ENCODE measurements around the gene PCCA. TPM values are rescaled to one million over a fixed set of nuclear protein-coding genes. Genes with fewer than 3 reads are reported as not detected.

The PCCA gene
- total and polyA plus RNA-seq, 2 experiments from 2014 or later = 41.9 to 46.6 TPM

- Histone ChIP-seq H3F3A (replicated peaks; ENCODE audit: low read depth) (no peaks in the 10 kb centered on the region), H3K4me3 (no peak overlapping the region), H3K36me3 (ENCODE audit: insufficient read depth) (no peaks in the 10 kb centered on the region; the same call in 1 of the 2 replicates), H3K27me3 (ENCODE audit: insufficient read depth) (no peaks in the 10 kb centered on the region), H3K79me2 (replicated peaks; ENCODE audit: insufficient read depth) (no peaks in the 10 kb centered on the region), H3K27ac (ENCODE audit: low read depth) (no peak overlapping the region), H3K4me2 (no peak overlapping the region), H4K20me1 (replicated peaks; ENCODE audit: insufficient read depth) (no peaks in the 10 kb centered on the region), H2AFZ (no peak overlapping the region), H3K9me2 (ENCODE audit: insufficient read depth) (no peaks in the 10 kb centered on the region), H3K4me1 (ENCODE audit: insufficient read depth) (peaks cover 3% of the 10 kb centered on the region; the same call in 1 of the 2 replicates)
- Mint-ChIP-seq H3K4me3 (no peak overlapping the region), H3K9me3 (no peaks in the 10 kb centered on the region), H3K27ac (no peak overlapping the region), H3K4me1 (peaks cover 6% of the 10 kb centered on the region; the same call in 2 of the 3 replicates), H3K27me3 (ENCODE audit: insufficient read depth, low read depth, poor library complexity) (no peaks in the 10 kb centered on the region), H3K36me3 (ENCODE audit: low read depth) (no peaks in the 10 kb centered on the region; the same call in 2 of the 3 replicates)
- DNase-seq (ENCODE audit: low spot score) = no peak
- no peak for ATAC-seq
- TF ChIP-seq ZNF114 (CRISPR knock-in tag; IDR thresholded peaks at IDR 0.05) (no peak), EZH2 (IDR thresholded peaks at IDR 0.05; ENCODE audit: low read depth, unreplicated experiment) (no peak)
These were observed 300.0 kb downstream of the PCCA start for GRCh38 chr13:100388923-100389322.

- Mint-ChIP-seq H3K36me3 (ENCODE audit: low read depth) (no peaks in the 10 kb centered on the region; the same call in 2 of the 3 replicates), H3K27me3 (ENCODE audit: insufficient read depth, low read depth, poor library complexity) (no peaks in the 10 kb centered on the region), H3K4me1 (peaks cover 6% of the 10 kb centered on the region; the same call in 2 of the 3 replicates), H3K9me3 (no peaks in the 10 kb centered on the region), H3K27ac (no peak overlapping the region), H3K4me3 (no peak overlapping the region)
- H3K4me1 ChIP-seq (ENCODE audit: insufficient read depth) = peaks cover 6% of the 10 kb centered on the region; the same call in 1 of the 2 replicates
- no peak overlapping the region for H3K27ac ChIP-seq (ENCODE audit: low read depth)
- no peaks in the 10 kb centered on the region; the same call in 1 of the 2 replicates for H3K36me3 ChIP-seq (ENCODE audit: insufficient read depth)
- no peaks in the 10 kb centered on the region for H4K20me1 ChIP-seq (replicated peaks; ENCODE audit: insufficient read depth)
- no peaks in the 10 kb centered on the region for H3K9me2 ChIP-seq (ENCODE audit: insufficient read depth)
- H3K4me3 ChIP-seq = no peak overlapping the region
- DNase-seq (ENCODE audit: low spot score) = no peak
- H3K27me3 ChIP-seq (ENCODE audit: insufficient read depth) = no peaks in the 10 kb centered on the region
- H3K4me2 ChIP-seq = no peak overlapping the region
- no peaks in the 10 kb centered on the region for H3K79me2 ChIP-seq (replicated peaks; ENCODE audit: insufficient read depth)
- no peak for TF ChIP-seq JUNB (IDR thresholded peaks at IDR 0.05; ENCODE audit: unreplicated experiment)
- no peak for TF ChIP-seq REST (IDR thresholded peaks at IDR 0.05; ENCODE audit: unreplicated experiment)
- TF ChIP-seq EZH2phosphoT487 (IDR thresholded peaks at IDR 0.05; ENCODE audit: unreplicated experiment) = no peak
- H2AFZ ChIP-seq = no peak overlapping the region
- H3F3A ChIP-seq (replicated peaks; ENCODE audit: low read depth) = no peaks in the 10 kb centered on the region
- ATAC-seq = no peak
These were observed 300.7 kb downstream of the PCCA start for GRCh38 chr13:100389617-100390016.

Data from GM23338 (cell line).